DOHH2 (cell line): ENCODE results near the gene FAM186B.

ENCODE experiments used
- H3F3A ChIP-seq: fragments of 200-600 bp; sonication (generic), shearing (Covaris generic); 2 replicates; pipeline ENCODE4 v1.6.0; 2016; ENCODE audit warnings: antibody characterized with exemption, mild to moderate bottlenecking; ENCODE audit not compliant: control insufficient read depth, insufficient read depth
- H3K27ac ChIP-seq: fragments of 200-600 bp; sonication (generic); 2 replicates; pipeline ENCODE4 v1.5.1; 2014; ENCODE audit warnings: low read depth, mild to moderate bottlenecking, low read length, moderate library complexity
- H3K27me3 ChIP-seq: fragments of 200-600 bp; sonication (generic); 2 replicates; pipeline ENCODE4 v1.6.1; 2014; ENCODE audit warnings: mild to moderate bottlenecking, low read length, mixed read lengths; ENCODE audit not compliant: control insufficient read depth
- H3K36me3 ChIP-seq: fragments of 200-600 bp; sonication (generic); 2 replicates; pipeline ENCODE4 v1.6.1; 2014; ENCODE audit warnings: mild to moderate bottlenecking, low read length, moderate library complexity, mixed read lengths; ENCODE audit not compliant: control insufficient read depth
- H3K4me1 ChIP-seq: fragments of 200-600 bp; sonication (generic); 2 replicates; pipeline ENCODE4 v1.6.1; 2014; ENCODE audit warnings: mild to moderate bottlenecking, low read length, mixed read lengths; ENCODE audit not compliant: control insufficient read depth
- H3K4me2 ChIP-seq: fragments of 200-600 bp; sonication (generic); 2 replicates; pipeline ENCODE4 v1.6.0; 2014; ENCODE audit warnings: mild to moderate bottlenecking, low read length, moderate library complexity
- H3K4me3 ChIP-seq: fragments of 200-600 bp; sonication (generic); 2 replicates; pipeline ENCODE4 v1.5.1; 2014; ENCODE audit warnings: mild to moderate bottlenecking, low read length, mixed read lengths
- H3K79me2 ChIP-seq: fragments of 200-600 bp; sonication (generic); 2 replicates; pipeline ENCODE4 v1.6.1; 2014; ENCODE audit warnings: mild to moderate bottlenecking, low read length, mixed read lengths; ENCODE audit not compliant: control insufficient read depth
- H3K9me2 ChIP-seq: fragments of 200-600 bp; sonication (generic); replicated peaks from 2 replicates; pipeline ENCODE4 v1.6.1; 2014; ENCODE audit warnings: mild to moderate bottlenecking, low read length, mixed read lengths; ENCODE audit not compliant: control insufficient read depth
- H3K9me3 ChIP-seq: fragments of 200-600 bp; sonication (generic); 2 replicates; pipeline ENCODE4 v1.6.1; 2014; ENCODE audit warnings: antibody characterized with exemption, low read length, mixed read lengths; ENCODE audit not compliant: control insufficient read depth, insufficient read depth
- H4K20me1 ChIP-seq: fragments of 200-600 bp; sonication (generic); 2 replicates; pipeline ENCODE4 v1.6.0; 2014; ENCODE audit warnings: low read depth, mild to moderate bottlenecking, antibody characterized with exemption, low read length, moderate library complexity; ENCODE audit not compliant: control insufficient read depth, insufficient read depth
- CTCF ChIP-seq: fragments of 200-600 bp; sonication (generic); IDR thresholded peaks from one replicate; pipeline ENCODE4 v1.5.1; 2014; ENCODE audit warnings: antibody characterized with exemption, mild to moderate bottlenecking, low read depth, low read length; ENCODE audit not compliant: poor library complexity, severe bottlenecking
- EZH2phosphoT487 ChIP-seq: fragments of 200-600 bp; sonication (generic); IDR thresholded peaks from 2 replicates; pipeline ENCODE4 v1.6.1; 2017; ENCODE audit warnings: borderline replicate concordance, mild to moderate bottlenecking, antibody characterized with exemption, low read length, moderate library complexity, mixed read lengths

Gene FAM186B

GRCh38 chr12:49543914-49544815, 61.3 kb downstream of the FAM186B start:
- Histone ChIP-seq H3K9me3 (no peaks in the 10 kb centered on the region), H3F3A (no peaks in the 10 kb centered on the region), H3K27ac (no peak overlapping the region), H3K4me2 (no peak overlapping the region; the same call in 1 of the 2 replicates), H4K20me1 (no peaks in the 10 kb centered on the region), H3K27me3 (peaks cover 16% of the 10 kb centered on the region), H3K9me2 (no peaks in the 10 kb centered on the region), H3K36me3 (no peaks in the 10 kb centered on the region), H3K79me2 (no peaks in the 10 kb centered on the region), H3K4me1 (peaks cover 58% of the 10 kb centered on the region), H3K4me3 (no peak overlapping the region)
- TF ChIP-seq EZH2phosphoT487, result no peak
- no peak for TF ChIP-seq CTCF

GRCh38 chr12:49543221-49543913, 62.1 kb downstream of the FAM186B start:
- H3K4me1 ChIP-seq, result peaks cover 50% of the 10 kb centered on the region
- H3K27me3 ChIP-seq, result peaks cover 10% of the 10 kb centered on the region
- H4K20me1 ChIP-seq, result no peaks in the 10 kb centered on the region
- TF ChIP-seq EZH2phosphoT487 (no peak), CTCF (no peak)
- H3K4me2 ChIP-seq, result no peak overlapping the region
- no peak overlapping the region for H3K27ac ChIP-seq
- H3K36me3 ChIP-seq, result no peaks in the 10 kb centered on the region
- no peaks in the 10 kb centered on the region for H3K9me2 ChIP-seq
- no peaks in the 10 kb centered on the region for H3K9me3 ChIP-seq
- no peaks in the 10 kb centered on the region for H3K79me2 ChIP-seq
- H3K4me3 ChIP-seq, result no peak overlapping the region
- no peaks in the 10 kb centered on the region for H3F3A ChIP-seq

- Histone ChIP-seq H3K4me2 (no peak overlapping the region), H3F3A (no peaks in the 10 kb centered on the region), H3K79me2 (no peaks in the 10 kb centered on the region), H3K4me1 (peaks cover 52% of the 10 kb centered on the region), H3K27me3 (peaks cover 10% of the 10 kb centered on the region), H3K4me3 (no peak overlapping the region), H4K20me1 (no peaks in the 10 kb centered on the region), H3K36me3 (no peaks in the 10 kb centered on the region), H3K9me2 (no peaks in the 10 kb centered on the region), H3K27ac (no peak overlapping the region), H3K9me3 (no peaks in the 10 kb centered on the region)
- TF ChIP-seq CTCF, result no peak
- TF ChIP-seq EZH2phosphoT487, result no peak
Observed at GRCh38 chr12:49542592-49543160, 62.8 kb downstream of the FAM186B start.
